ENCODE measurements around the gene ALG14. TPM values are rescaled to one million over a fixed set of nuclear protein-coding genes. Genes with fewer than 3 reads are reported as not detected.

Gene ALG14
- total and polyA plus RNA-seq, 2 donors (not counting 1 experiment from before 2014, with no cell fraction given), result 3.5 to 3.8 TPM

- H4K20me1 ChIP-seq (ENCODE audit: control insufficient read depth, extremely low read depth, insufficient read depth, low read length), result no peaks in the 10 kb centered on the region
- H3K36me3 ChIP-seq (ENCODE audit: control insufficient read depth, insufficient read depth, low read length), result no peaks in the 10 kb centered on the region
- no peak overlapping the region for H3K9ac ChIP-seq (ENCODE audit: insufficient read depth, low read length)
- H2AFZ ChIP-seq (ENCODE audit: low read length), result no peak overlapping the region
- DNase-seq (ENCODE audit: low read depth in 2 of 2), result no peak
- H3K9me3 ChIP-seq (ENCODE audit: control insufficient read depth, insufficient read depth, low read depth, low read length), result no peaks in the 10 kb centered on the region
- no peak overlapping the region for H3K4me2 ChIP-seq (ENCODE audit: extremely low read depth, insufficient read depth, low read length)
- H3K27me3 ChIP-seq (ENCODE audit: control insufficient read depth, insufficient read depth, low read length), result no peaks in the 10 kb centered on the region
- peaks cover 10% of the 10 kb centered on the region for H3K4me1 ChIP-seq (ENCODE audit: control insufficient read depth, extremely low read depth, insufficient read depth, low read length)
- TF ChIP-seq, protein P1, sequence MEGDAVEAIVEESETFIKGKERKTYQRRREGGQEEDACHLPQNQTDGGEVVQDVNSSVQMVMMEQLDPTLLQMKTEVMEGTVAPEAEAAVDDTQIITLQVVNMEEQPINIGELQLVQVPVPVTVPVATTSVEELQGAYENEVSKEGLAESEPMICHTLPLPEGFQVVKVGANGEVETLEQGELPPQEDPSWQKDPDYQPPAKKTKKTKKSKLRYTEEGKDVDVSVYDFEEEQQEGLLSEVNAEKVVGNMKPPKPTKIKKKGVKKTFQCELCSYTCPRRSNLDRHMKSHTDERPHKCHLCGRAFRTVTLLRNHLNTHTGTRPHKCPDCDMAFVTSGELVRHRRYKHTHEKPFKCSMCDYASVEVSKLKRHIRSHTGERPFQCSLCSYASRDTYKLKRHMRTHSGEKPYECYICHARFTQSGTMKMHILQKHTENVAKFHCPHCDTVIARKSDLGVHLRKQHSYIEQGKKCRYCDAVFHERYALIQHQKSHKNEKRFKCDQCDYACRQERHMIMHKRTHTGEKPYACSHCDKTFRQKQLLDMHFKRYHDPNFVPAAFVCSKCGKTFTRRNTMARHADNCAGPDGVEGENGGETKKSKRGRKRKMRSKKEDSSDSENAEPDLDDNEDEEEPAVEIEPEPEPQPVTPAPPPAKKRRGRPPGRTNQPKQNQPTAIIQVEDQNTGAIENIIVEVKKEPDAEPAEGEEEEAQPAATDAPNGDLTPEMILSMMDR (conservative IDR thresholded peaks at IDR 0.05 in 1 of 2, IDR thresholded peaks at IDR 0.05 in 1 of 2; ENCODE audit: low read depth in 1 of 2, low read length in 2 of 2), result no peak
- TF ChIP-seq EZH2 (IDR thresholded peaks at IDR 0.05; ENCODE audit: low read length, missing control alignments), result no peak
- H3K4me3 ChIP-seq (replicated peaks in 1 of 4; ENCODE audit: control extremely low read depth in 1 of 4, insufficient read depth in 1 of 4, low read depth in 3 of 4, low read length in 4 of 4), result no peak overlapping the region
- no peaks in the 10 kb centered on the region for H3K79me2 ChIP-seq (ENCODE audit: control insufficient read depth, insufficient read depth, low read length)
- no peak overlapping the region for H3K27ac ChIP-seq (ENCODE audit: insufficient read depth, low read length)
Observed at GRCh38 chr1:94951509-94952208, 121.1 kb downstream of the ALG14 start.

GRCh38 chr1:94951046-94951445 is 121.7 kb downstream of the ALG14 start:
- DNase-seq (ENCODE audit: low read depth in 2 of 2), result no peak
- Histone ChIP-seq H3K36me3 (ENCODE audit: control insufficient read depth, insufficient read depth, low read length) (no peaks in the 10 kb centered on the region), H2AFZ (ENCODE audit: low read length) (no peak overlapping the region), H3K9ac (ENCODE audit: insufficient read depth, low read length) (no peak overlapping the region), H3K4me2 (ENCODE audit: extremely low read depth, insufficient read depth, low read length) (no peak overlapping the region), H3K79me2 (ENCODE audit: control insufficient read depth, insufficient read depth, low read length) (no peaks in the 10 kb centered on the region), H3K4me3 (replicated peaks in 1 of 4; ENCODE audit: control extremely low read depth in 1 of 4, insufficient read depth in 1 of 4, low read depth in 3 of 4, low read length in 4 of 4) (no peak overlapping the region), H3K4me1 (ENCODE audit: control insufficient read depth, extremely low read depth, insufficient read depth, low read length) (peaks cover 10% of the 10 kb centered on the region), H3K9me3 (ENCODE audit: control insufficient read depth, insufficient read depth, low read depth, low read length) (no peaks in the 10 kb centered on the region), H4K20me1 (ENCODE audit: control insufficient read depth, extremely low read depth, insufficient read depth, low read length) (no peaks in the 10 kb centered on the region), H3K27ac (ENCODE audit: insufficient read depth, low read length) (no peak overlapping the region), H3K27me3 (ENCODE audit: control insufficient read depth, insufficient read depth, low read length) (no peaks in the 10 kb centered on the region)
- TF ChIP-seq, protein P1 (conservative IDR thresholded peaks at IDR 0.05 in 1 of 2, IDR thresholded peaks at IDR 0.05 in 1 of 2; ENCODE audit: low read depth in 1 of 2, low read length in 2 of 2), result no peak
- TF ChIP-seq EZH2 (IDR thresholded peaks at IDR 0.05; ENCODE audit: low read length, missing control alignments), result no peak

- Histone ChIP-seq H3K79me2 (ENCODE audit: control insufficient read depth, insufficient read depth, low read length) (no peaks in the 10 kb centered on the region), H4K20me1 (ENCODE audit: control insufficient read depth, extremely low read depth, insufficient read depth, low read length) (no peaks in the 10 kb centered on the region), H3K4me1 (ENCODE audit: control insufficient read depth, extremely low read depth, insufficient read depth, low read length) (peaks cover 10% of the 10 kb centered on the region), H3K9me3 (ENCODE audit: control insufficient read depth, insufficient read depth, low read depth, low read length) (no peaks in the 10 kb centered on the region), H3K4me2 (ENCODE audit: extremely low read depth, insufficient read depth, low read length) (no peak overlapping the region), H3K27me3 (ENCODE audit: control insufficient read depth, insufficient read depth, low read length) (no peaks in the 10 kb centered on the region), H2AFZ (ENCODE audit: low read length) (no peak overlapping the region), H3K36me3 (ENCODE audit: control insufficient read depth, insufficient read depth, low read length) (no peaks in the 10 kb centered on the region), H3K9ac (ENCODE audit: insufficient read depth, low read length) (no peak overlapping the region), H3K27ac (ENCODE audit: insufficient read depth, low read length) (no peak overlapping the region), H3K4me3 (replicated peaks in 1 of 4; ENCODE audit: control extremely low read depth in 1 of 4, insufficient read depth in 1 of 4, low read depth in 3 of 4, low read length in 4 of 4) (no peak overlapping the region)
- TF ChIP-seq, protein P1 (conservative IDR thresholded peaks at IDR 0.05 in 1 of 2, IDR thresholded peaks at IDR 0.05 in 1 of 2; ENCODE audit: low read depth in 1 of 2, low read length in 2 of 2), result no peak
- no peak for TF ChIP-seq EZH2 (IDR thresholded peaks at IDR 0.05; ENCODE audit: low read length, missing control alignments)
- peak in 1 of 2 donors; percentile 70 for DNase-seq (ENCODE audit: low read depth in 2 of 2)
Observed at GRCh38 chr1:94949681-94950661, 122.8 kb downstream of the ALG14 start.
